Activated CD4-positive, alpha-beta T cell treated with anti-CD3 and anti-CD28 coated beads for 24 hours (primary cell): ENCODE results near the gene OLFML2B.

Experiments used
- DNase-seq, 2 donors: peaks; one replicate each; pipeline ENCODE4 v3.0.0-alpha.2; 2020; ENCODE audit warnings: low read depth in 2 of 2

Gene OLFML2B

GRCh38 chr1:161945306-161946060 lies 78.2 kb downstream of the OLFML2B start:
- no peak for DNase-seq

DNA sequence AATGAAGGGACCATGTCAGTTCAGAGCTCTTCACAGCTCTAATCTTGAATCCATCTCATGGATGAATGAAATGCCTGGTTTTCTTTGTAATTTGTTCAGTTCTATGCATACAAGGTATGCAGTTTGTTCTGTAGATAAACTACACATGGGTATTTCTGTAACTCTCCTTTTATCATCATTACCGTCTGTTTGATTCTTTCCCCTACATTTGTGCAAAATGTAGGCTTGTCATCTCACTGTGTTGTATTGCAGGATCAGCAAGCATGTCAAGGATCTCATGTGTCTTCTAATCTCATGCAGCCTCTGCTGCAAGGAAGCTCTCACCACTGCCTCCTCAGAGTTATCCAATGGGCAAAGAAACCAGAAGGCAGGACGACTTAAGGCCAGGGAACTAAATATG lies 79.3 kb downstream of the OLFML2B start:
- no peak for DNase-seq

- no peak for DNase-seq
Measured at GRCh38 chr1:161943737-161944136, 79.9 kb downstream of the OLFML2B start.

DNA sequence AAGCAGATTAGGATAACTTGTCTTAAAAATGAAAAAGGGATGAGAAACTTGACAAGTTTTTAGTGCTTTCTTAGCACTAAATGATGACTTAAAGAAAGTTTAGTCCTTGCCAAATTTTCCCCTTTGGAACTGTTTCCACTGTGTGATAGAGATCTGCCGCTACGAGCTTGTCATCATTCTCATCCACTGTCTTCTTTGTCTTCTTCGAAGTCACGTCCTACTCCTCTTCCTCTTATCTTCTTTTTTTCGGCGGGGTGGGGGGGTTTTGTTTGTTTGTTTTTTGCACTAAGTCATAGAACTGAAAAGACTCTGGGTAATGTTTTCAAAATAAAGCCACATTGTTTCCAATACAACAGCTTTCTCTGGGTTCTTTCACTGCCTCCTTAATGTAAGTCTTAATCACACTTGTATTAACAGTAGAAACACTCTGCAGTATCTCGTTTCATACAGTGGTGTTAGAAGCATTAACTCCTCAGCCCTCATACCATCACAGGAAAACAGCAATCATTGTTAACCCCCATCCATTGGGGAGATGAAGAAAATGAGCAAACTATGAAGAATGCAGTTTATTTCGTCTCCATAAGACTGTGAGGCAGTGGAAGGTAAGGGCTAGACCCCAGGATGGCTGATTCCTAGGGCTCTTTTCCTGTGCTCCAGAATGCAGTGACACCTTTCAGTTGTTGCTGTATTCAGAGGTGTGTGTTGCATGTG lies 81.8 kb downstream of the OLFML2B start:
- no peak for DNase-seq

DNA sequence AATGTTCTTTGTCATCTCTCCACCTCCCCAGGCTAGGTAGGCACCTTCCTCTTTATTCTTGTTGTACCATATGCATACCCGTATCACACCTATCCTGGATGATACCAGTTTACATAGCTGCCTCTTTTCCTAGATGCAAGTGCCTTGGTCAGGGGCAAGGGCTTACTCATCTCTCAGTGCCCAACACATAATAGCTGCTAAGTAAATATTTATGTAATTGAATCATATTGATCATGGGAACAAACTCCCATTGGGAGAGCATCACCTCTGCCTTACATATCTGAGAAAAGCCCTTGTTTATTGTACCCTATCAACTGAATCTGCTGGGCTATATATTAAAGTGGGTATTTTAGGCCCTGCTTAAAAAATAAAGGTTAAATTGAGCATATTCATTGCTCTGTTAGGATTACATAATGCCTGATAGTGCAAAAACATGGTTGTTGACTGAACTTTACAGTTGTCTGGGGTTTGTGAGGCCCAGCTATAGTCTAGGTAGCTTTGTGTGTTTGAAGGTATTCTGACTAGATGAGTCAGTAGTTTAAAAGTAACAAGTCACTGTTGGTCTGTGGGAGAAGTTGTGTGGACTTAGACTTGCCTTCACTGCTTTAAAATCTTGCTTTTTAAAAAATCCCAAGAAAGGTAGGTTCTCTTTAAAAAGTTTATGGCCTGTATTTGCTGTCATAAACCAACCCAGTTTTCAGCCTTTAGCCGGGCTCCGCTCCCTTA lies 82.6 kb downstream of the OLFML2B start:
- no peak for DNase-seq

DNA sequence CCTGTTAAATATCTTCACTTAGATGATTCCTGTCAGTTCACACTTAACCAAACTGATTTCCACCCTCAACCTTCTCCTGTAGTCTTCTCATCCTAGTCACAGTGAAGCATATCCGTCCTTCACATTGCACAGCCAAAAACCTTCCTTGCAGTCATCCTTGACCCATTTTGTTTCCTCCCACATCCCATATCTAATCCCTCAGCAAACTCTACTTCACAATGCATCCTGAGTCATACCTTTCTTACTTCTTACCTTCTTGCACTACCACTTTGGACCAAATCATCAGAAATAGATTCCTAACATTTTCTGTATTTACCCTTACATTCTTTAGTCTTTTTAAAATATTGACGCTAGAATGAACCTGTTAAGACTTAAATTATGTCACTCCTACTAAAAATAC lies 86.9 kb downstream of the OLFML2B start:
- no peak for DNase-seq

DNA sequence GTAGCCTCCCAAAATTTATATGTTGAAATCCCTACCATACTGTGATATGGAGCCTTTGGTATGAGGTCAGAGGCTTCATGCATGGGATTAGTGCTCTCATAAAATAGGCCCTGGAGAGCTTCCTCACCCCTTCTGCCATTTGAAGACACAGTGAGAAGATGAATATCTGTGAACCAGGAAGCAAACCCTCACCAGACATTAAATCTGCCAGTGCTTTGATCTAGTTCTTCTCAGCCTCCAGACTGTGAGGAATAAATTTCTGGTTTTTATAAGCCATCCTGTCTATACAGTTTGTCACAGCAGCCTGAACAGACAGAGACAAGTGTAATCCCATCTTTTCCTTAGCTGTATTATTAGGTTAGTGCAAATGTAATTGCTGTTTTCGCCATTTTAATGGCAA lies 88.4 kb downstream of the OLFML2B start:
- no peak for DNase-seq

GRCh38 chr1:161933592-161934588 lies 89.8 kb downstream of the OLFML2B start:
- no peak for DNase-seq
